GM21576 (cell line): Measurements from ENCODE around the gene PTPRT.

Source experiments
- ATAC-seq: cut with Tn5 transposase; IDR thresholded peaks from one replicate; pipeline ENCODE4 v1.9.1; 2021; ENCODE audit warnings: mild to moderate bottlenecking, moderate library complexity; ENCODE audit not compliant: unreplicated experiment

PTPRT gene

DNA sequence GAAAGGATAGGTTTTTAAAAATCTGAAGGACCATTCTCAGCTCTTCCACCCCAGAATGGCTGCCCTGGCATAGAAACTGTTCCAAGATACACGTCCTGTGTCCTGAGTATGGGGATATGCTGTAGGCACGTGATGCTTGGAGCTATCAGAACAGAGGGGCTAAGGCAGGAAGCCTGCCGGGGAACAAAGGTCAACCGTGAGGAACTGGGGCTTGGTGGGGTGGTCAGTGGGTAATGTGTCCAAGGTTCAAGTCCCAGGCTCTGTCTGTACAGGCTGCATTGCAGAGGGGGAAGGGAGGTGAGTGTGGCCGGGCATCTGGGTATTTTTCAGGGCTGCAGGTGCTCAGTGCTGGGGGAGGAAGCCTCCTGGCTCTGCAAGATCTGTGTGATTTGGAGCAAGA, 1092.0 kb downstream of the PTPRT start:
- ATAC-seq, result no peak

GRCh38 chr20:42095221-42095620, 1094.5 kb downstream of the PTPRT start:
- no peak for ATAC-seq

DNA sequence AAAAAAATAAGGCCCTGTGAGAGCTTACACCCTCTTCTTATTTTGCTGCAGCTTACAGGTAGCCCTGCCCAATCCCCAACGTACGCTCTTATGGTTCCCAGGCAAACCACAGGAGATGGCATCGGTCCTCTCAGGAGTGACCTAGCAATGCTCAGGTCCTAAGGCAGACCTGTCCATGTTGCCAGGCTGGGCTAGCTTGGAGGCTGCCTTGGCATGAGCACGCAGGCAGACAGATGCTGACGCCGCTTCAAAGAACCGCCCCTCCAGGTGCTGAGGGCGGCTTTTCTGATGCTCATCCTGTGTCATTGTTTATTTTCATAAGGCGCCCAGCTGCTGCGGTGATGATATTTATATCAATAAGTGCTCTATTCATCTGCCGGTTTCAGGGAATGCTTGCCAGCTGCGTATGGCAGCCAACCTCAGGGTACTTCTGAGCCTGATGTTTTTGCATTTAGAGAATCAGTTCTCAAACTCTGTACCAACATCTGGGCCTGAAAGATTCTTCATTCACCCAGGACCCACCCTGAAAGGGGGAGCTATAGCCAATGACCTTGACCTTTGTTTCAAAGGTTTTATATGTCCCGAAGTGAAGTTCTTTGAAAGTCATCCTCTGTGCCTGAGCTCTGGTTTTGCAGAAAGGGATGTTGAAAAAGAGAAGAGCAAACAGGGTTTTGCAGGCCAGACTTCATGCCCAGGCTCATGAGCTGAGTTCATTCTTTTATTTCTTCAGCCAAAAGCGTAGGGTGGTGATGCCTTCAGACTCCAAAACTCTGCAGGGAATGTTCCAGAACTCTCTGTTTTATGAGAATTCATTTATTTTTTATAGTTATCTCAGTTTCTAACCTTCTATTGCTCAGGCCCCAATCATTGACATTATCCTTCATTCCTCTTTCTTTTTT, 1095.9 kb downstream of the PTPRT start:
- no peak for ATAC-seq

DNA sequence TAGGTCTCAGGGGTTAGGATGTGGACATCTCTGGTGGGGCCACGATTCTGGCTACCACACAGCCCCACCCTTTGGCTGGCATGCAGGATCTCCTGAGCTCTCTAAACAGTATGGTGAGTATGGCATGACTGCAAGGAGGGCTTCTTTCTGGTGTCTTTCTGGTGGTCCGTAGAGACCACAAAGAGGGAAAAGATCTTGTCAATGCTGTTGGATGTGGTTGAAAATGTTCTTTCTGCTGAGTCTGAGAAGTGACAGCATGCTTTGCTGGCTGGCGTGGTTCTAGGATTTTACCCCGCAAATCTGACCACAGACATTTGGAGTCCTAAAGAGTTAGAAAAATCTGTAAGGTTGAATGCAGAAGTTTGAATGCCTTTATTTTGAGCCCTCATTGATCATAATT, 1096.7 kb downstream of the PTPRT start:
- ATAC-seq, result no peak

DNA sequence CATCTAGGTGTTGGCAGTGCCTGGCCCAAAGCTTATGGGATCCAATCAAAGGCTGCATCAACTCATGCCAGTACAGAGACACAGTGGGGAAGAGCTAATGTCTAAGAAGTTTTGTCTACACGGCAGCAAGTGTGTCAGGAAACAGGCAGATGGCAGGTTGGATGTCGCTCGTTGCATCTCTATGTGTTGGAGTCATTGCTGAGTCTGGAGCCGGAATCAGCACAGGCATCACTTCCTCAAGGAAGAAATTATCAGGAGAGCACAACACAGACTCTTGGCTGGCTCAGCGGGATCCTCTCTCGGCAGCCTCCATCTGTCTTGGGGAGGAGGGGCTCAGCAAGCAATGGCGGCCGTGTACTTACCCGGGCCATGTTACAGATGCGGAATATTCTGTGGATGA, 1104.3 kb downstream of the PTPRT start:
- ATAC-seq, result no peak

- no peak for ATAC-seq
Observed at GRCh38 chr20:42083280-42083679, 1106.4 kb downstream of the PTPRT start.

- ATAC-seq, result no peak
Observed at GRCh38 chr20:42082611-42083010, 1107.1 kb downstream of the PTPRT start.

DNA sequence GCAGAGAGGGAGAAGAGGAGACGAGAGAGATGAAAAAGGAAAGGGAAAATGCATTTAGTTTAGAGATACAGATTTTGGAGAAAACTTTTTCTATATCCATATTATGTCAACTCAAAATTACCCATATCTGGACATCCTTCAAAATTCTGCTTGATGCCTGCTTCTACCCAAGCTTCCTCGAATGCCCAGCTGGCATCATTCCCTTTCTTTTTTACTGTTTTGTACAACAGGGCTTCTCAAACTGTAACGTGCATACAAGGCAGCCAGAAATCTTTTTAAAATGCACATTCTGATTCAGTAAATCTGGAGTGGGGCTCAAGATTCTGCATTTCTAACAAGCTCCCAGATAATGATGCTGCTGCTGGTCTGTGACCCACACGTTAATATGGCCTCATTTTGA, 1108.8 kb downstream of the PTPRT start:
- no peak for ATAC-seq

DNA sequence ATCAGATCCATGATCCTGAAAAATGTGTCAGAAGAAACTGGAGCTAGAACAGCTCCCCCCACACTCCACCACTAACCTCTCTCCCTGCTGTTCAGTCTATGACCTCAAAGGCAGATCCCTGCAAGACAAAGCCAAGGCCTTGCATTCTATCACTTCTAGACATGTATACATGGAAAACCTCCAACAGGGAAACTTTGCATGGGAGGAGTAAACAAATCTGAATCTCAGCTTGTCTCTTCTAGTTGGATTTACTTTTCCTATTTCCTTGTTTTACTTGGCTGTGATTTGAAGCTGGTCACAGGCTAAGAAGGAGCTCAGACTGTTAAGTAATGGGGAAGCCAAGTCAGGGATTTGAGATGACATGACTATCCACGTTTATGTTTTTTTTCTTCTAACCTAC, 1114.8 kb downstream of the PTPRT start:
- no peak for ATAC-seq

DNA sequence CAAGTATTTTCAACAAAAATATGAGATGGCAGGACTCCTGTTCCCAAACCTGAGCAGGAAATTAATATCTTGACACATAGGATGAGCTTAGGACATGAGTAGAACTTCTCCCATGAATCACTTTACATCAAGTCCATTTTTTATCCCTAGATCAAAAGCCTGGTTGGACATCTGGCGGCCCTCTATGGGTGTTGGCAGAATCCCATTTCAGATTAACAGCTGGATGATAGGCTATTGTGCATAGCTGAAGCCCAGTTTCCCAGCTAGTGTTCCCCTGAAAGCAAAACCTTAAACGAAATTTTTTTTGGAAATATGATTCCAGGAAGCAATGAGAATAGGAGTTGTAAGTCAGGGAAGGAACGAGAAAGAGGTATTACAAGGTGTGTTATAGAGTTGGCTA, 1122.1 kb downstream of the PTPRT start:
- ATAC-seq, result no peak

- ATAC-seq, result no peak
Observed at GRCh38 chr20:42067174-42067573, 1122.5 kb downstream of the PTPRT start.

DNA sequence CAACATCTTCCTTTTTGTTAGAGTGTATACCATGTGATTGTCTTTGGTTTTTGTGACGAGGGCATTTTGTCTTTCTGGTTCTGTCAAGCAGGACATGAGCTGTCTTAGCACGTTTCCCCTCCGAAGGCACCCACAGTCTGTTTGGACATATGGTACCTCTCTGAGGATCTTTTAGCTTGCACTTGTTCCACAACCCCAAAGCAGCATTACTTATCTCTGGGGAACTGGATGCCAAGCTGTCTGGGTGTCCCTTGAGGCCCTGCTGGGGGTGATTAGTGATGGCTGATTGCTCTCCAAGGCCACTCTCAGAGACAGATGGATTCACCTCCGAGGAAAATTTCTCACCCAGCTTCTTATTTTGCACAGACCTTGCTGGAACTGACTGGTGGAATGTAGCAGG, 1126.6 kb downstream of the PTPRT start:
- no peak for ATAC-seq

DNA sequence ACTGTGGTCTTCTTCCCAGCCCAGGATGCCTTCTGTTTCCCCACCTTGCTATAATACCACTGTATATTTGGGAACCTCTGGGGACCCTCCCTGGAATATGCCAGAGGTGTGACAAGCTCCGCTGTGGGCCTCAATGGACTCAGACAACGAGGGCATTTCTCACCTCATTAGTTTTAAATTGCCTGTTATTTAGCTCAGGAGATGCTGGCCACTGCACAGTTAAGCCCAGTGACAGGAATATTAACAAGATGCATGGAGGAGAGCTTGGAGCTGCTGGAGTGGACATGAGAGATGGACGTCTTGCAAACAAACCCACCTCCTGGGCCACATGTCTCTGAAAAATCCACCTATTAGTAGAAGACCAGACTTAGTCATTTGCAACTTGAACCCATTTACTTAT, 1136.4 kb downstream of the PTPRT start:
- ATAC-seq, result no peak

DNA sequence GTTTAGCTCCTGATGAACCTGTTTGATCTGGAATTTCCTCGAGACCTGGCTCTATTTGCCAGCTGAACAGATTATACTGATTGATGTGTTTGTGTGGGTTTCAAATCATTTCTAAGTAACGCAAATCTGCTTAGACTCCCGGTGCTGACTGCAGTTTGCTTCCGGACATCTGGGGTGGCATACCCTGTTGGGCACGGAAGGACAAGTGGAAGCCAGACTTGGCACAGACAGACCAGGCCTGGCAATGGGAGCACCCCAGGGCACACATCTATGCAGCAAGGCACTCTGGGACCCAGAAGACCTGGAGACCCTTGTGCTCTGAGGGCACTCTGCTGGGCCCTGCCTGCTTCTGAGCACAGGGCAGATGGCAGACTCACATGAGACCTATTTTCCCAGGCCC, 1137.8 kb downstream of the PTPRT start:
- no peak for ATAC-seq

- no peak for ATAC-seq
Observed at GRCh38 chr20:42046371-42047085, 1143.2 kb downstream of the PTPRT start.

GRCh38 chr20:42043921-42044320, 1145.8 kb downstream of the PTPRT start:
- no peak for ATAC-seq

- ATAC-seq, result no peak
Observed at GRCh38 chr20:42041000-42041565, 1148.6 kb downstream of the PTPRT start.

- ATAC-seq, result no peak
Observed at GRCh38 chr20:42027746-42028268, 1161.9 kb downstream of the PTPRT start.

DNA sequence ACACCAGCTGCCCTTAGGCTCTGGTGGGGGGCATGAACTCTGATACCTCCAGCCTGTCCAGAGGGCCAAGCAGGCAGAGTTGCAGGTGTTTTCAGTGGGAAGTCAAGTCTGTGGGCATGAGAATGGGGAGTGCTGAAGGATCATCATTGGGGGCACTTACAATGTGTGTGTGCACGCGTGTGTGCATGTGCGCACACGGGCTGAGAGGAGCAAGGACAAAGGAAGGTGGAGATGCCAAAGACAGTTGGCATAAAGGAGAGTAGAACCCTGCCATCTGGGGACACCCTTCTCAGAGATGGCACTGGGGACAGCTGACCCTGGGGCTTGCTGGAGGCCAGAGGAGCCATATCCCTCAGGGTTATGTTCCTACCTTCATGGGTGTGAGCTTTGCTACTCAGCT, 1163.1 kb downstream of the PTPRT start:
- ATAC-seq, result no peak

GRCh38 chr20:42024653-42025052, 1165.1 kb downstream of the PTPRT start:
- ATAC-seq, result no peak
